ENCODE measurements around the gene CABP2. TPM values are rescaled to one million over a fixed set of nuclear protein-coding genes. Genes with fewer than 3 reads are reported as not detected.
"Not testable (repeated sequence)": the region's sequence is repeated elsewhere in the genome, so short reads cannot be mapped to it uniquely, and the experiment has no call there.

Gene CABP2
- total and polyA plus RNA-seq, 12 donors: not detected

DNA sequence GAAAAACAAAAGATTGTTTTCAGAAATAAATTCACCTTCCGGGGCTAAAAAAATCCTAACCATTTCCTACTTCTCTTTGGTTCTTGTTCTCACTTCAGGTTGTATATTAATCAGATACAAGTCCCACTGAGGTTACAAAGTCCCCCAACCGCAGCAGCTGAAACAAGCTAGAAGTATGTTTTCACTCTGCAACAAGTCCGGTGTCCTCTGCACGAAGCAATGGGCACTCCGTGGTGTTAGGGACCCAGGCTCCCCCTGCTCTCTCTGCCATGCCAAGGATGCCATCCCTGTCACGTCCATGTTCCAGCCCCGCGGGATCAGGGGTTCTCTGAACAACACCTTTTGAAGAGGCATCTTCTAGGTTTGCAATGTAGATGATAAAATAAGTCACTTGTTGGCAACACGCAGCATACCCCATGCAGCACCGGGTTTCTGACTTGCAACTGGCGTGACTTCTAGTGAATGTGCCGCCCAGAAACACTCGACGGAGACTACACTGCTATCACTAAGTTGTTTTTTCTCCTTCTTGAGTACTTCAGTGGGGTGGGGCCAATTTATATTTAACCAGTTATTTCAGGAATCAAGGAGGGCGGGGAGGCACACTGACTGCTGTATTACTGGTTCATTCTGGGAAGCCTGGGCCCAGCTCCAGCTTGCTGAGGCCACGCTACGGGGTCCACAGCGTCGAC, 35.0 kb upstream of the CABP2 start:
- H3K27me3 ChIP-seq: peaks cover 0 to 4% (median 0%) of the 10 kb centered on the region in 7 donors
- ATAC-seq (peak; percentile 74 to 96 (median 92)), DNase-seq (peak; percentile 61 to 67)
- H3K36me3 ChIP-seq: no peaks in the 10 kb centered on the region
- WGBS, 2 donors: 24 to 40% methylated on average over 19 of the region's 19 CpGs
- H3K27ac ChIP-seq: peak overlapping the region in 9 of 10 donors; percentile 16 to 73 (median 51)
- no peak for TF ChIP-seq CTCF (IDR thresholded peaks at IDR 0.05)
- H3K9me3 ChIP-seq: no peaks in the 10 kb centered on the region
- intact Hi-C loops (cut with DNase I): loop anchor here in 1 of 10 donors (5.0 kb wide), 1 partner anchor 51 kb away; the partner anchor contains the start of genes CDK2AP2 and PITPNM1
- H3K4me1 ChIP-seq: peaks cover 0 to 19% (median 8%) of the 10 kb centered on the region in 9 donors
- peak overlapping the region in 3 of 10 donors; percentile 1 to 14 (median 5) for H3K4me3 ChIP-seq

DNA sequence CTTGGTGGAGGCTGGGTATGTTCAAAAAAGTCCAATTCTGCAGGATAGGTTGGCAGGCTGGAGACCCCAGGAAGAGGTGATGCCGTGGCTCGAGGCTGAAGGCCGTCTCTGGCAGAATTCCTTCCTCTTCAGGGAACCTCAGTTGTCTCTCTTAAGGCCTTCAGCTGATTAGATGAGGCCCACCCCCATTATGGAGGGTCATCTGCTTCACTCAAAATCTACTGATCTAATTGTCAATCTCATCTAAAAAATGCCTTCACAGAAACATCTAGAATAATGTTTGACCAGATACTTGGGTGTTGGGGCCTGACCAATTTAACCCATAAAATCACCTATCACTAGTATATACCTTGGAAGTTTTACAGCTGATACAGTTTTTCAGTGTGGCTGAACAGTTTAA, 33.0 kb upstream of the CABP2 start:
- 63 to 71% methylated on average over 3 of the region's 3 CpGs for WGBS, 2 donors
- TF ChIP-seq CTCF (IDR thresholded peaks at IDR 0.05): no peak
- no peak for DNase-seq
- Histone ChIP-seq H3K9me3 (no peaks in the 10 kb centered on the region), H3K36me3 (no peaks in the 10 kb centered on the region), H3K4me3 (no peak overlapping the region), H3K27ac (no peak overlapping the region), H3K4me1 (peaks cover 0 to 13% (median 5%) of the 10 kb centered on the region in 9 donors), H3K27me3 (peaks cover 0 to 4% (median 0%) of the 10 kb centered on the region in 7 donors)
- ATAC-seq: no peak
- intact Hi-C loops (cut with DNase I): loop anchor here in 1 of 10 donors (5.0 kb wide), 1 partner anchor 49 kb away; the partner anchor contains the start of genes CDK2AP2 and PITPNM1

GRCh38 chr11:67551697-67552096, 28.5 kb upstream of the CABP2 start:
- H3K9me3 ChIP-seq; ATAC-seq; H3K27ac ChIP-seq; H3K27me3 ChIP-seq; H3K4me1 ChIP-seq; intact Hi-C loops (cut with DNase I); H3K4me3 ChIP-seq; DNase-seq; H3K36me3 ChIP-seq: not testable (repeated sequence)

DNA sequence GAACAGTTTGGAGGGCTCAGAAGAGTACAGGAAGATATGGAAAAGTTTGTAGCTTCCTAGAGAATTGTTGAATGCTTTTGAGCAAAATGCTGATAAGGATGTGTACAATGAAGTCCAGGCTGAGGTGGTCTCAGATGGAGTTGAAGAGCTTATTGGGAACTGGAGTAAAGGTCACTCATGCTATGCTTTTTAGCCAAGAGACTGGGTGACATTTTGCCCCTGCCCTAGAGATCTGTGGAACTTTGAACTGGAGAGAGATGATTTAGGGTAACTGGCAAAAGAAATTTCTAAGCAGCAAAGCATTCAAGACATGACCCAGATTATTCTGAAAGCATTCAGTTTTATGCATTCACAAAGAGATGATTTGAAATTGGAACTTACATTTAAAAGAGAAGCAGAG, 27.9 kb upstream of the CABP2 start:
- DNase-seq: no peak
- Histone ChIP-seq H3K9me3 (no peaks in the 10 kb centered on the region), H3K4me1 (no peaks in the 10 kb centered on the region), H3K4me3 (no peak overlapping the region), H3K27ac (no peak overlapping the region), H3K36me3 (no peaks in the 10 kb centered on the region), H3K27me3 (no peaks in the 10 kb centered on the region)
- no peak for TF ChIP-seq CTCF (IDR thresholded peaks at IDR 0.05)
- no peak for ATAC-seq
- intact Hi-C loops (cut with DNase I): no loop called here

- no peak for TF ChIP-seq CTCF (IDR thresholded peaks at IDR 0.05)
- 87 to 93% methylated on average over 9 of the region's 9 CpGs for WGBS, 2 donors
- ATAC-seq: no peak
Observed at GRCh38 chr11:67548555-67549110, 25.4 kb upstream of the CABP2 start.

GRCh38 chr11:67548112-67548511, 24.9 kb upstream of the CABP2 start:
- H3K9me3 ChIP-seq; intact Hi-C loops (cut with DNase I); DNase-seq; H3K4me3 ChIP-seq; H3K27me3 ChIP-seq; ATAC-seq; H3K27ac ChIP-seq; H3K36me3 ChIP-seq: not testable (repeated sequence)
- WGBS, 2 donors: 91 to 92% methylated on average over 4 of the region's 4 CpGs
- H3K4me1 ChIP-seq: peaks cover 0 to 15% (median 13%) of the 10 kb centered on the region in 9 donors

More at GRCh38 chr11:67548555-67549110, 25.4 kb upstream of the CABP2 start:
- H3K4me3 ChIP-seq: no peak overlapping the region
- H3K36me3 ChIP-seq: no peaks in the 10 kb centered on the region
- no peak for DNase-seq
- H3K27ac ChIP-seq: no peak overlapping the region
- no peaks in the 10 kb centered on the region for H3K9me3 ChIP-seq
- intact Hi-C loops (cut with DNase I): no loop called here
- H3K27me3 ChIP-seq: no peaks in the 10 kb centered on the region
- peaks cover 0 to 15% (median 13%) of the 10 kb centered on the region in 9 donors for H3K4me1 ChIP-seq
